ENCODE measurements around the gene ANKS3.

The ANKS3 gene

DNA sequence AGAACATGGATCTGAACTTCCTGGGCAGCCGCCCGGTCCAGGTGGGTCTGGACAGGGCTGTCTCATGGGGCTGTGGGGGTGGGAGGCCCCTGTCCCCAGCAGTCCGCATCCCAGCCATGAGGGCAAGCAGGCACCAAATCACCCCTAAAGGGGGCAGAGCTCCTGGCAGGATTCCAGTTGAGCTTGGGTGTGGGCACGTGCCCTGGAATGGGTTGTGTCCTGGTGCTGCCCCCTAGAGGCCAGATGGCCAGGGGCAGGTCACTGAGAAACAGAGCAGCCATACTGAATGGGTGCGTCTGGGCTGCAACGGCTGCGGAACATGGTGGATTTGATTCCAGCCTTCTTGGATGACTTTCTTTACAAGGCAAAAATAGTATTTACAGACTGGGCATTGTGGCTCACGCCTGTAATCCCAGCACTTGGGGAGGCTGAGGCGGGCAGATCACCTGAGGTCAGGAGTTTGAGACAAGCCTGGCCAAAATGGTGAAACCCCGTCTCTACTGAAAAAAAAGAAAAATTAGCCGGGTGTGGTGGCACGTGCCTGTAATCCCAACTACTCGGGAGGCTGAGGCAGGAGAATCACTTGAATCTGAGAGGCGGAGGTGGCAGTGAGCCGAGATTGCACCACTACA, 83.5 kb downstream of the ANKS3 start:
- DNase-seq (ENCODE audit: low read depth in 2 of 2), result peak; percentile 29 to 58

DNA sequence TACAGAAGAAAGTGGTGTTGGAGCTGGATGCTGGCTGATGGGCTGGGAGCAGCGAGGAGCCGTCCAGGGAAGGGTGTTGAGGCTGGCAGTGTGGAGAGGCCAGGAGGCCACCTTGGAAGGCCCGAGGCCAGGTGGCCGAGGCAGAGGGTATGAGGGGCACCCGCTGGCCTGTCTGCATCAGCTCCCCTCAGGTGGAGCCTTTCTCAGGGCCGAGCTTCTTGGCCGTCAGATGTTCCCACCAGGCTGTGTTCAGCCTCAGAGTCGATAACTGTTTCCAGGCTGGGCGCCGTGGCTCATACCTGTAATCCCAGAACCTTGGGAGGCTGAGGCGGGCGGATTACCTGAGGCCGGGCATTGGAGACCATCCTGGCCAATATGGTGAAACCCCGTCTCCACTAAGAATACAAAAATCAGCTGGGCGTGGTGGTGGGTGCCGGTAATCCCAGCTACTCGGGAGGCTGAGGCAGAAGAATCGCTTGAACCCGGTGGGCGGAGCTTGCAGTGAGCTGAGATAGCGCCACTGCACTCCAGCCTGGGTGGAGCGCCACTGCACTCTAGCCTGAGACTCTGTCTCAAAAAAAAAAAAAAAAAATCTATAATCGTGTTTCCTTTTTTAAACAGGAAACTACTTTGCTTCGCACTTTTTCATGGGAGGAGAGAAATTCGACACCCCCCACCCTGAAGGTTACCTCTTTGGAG, 84.2 kb downstream of the ANKS3 start:
- DNase-seq (ENCODE audit: low read depth in 2 of 2), result no peak

DNA sequence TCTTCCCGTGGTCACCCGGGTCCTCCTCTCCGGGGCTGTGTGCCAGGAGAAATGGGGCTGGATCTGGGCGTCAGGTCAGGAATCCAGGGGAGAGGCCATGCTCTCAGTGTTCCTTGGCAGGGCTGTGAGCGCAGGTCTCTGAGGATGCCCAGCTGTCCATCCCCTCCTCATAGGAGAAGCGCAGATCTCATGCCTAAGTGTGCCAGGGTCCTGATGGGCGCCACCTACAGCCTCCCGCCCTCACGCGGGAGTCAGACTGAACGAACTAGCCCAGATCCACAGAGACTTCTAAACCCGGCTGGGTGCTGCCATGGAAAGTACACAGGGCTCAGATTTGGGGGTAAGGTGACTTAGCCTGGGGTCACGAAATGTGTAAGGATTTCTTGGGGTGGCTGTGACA, 85.2 kb downstream of the ANKS3 start:
- DNase-seq (ENCODE audit: low read depth in 2 of 2), result no peak

DNA sequence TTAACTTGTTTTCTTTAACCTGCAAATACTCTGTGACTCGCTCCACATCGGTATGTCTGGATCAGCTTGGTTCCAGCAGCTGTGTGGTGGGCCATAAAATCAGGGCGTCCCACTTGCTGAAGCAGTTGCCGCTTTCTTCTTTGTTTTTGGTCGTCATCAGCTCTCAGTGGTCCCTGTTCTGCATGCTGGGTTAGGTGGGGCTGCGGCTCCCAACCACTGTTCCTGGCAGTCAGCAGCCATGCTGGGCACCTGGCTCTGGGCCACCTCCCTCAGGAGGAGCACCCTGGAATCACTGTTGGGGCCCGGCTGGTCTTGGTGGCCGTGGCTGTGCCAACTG, 86.5 kb downstream of the ANKS3 start:
- DNase-seq (ENCODE audit: low read depth in 2 of 2), result no peak

DNA sequence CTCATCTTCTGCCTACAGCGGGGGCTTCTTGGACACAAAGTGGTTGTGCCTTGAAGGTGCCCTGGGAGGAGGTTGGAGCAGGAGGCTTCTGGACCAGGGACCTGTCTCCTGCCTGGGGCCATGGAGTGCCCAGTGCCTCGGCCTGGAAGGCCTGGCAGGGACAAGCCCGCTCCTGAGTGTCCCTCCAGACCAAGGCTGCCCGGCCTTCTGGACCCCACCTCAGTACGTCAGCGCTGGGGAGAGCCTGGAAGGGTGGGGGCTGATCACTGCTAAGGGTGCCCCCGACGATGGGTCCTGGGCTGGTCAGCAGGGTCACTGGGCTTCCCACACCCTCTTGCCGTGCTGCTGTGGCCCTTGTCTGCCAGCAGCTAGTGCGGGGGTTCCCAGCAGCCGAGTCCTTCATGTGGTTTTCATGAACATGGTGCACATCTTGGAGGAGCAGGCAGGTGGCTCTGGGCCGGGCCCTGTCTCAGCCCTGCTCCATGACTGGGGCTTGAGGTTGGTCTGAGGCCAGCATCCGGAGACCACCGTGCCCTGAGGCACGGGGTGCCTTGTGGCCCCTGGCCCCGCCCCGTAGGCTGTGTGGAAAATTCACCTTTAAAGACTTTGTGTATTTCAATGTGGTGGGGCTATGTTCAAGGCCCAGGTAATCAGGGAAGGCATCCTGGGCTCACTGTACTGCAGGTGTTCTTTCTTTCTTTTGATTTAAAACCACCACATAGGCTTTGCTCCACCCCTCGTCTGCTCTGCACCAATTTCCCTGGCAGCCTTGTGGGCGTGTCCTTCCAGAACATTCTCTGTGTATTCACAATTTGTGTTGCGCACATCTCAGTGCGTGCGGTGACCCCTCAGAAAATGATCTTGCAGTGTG, 87.1 kb downstream of the ANKS3 start:
- no peak for DNase-seq (ENCODE audit: low read depth in 2 of 2)

Data from stimulated activated CD8-positive, alpha-beta memory T cell treated with anti-CD3 and anti-CD28 coated beads, Interleukin-2, amount 100 ng/mL, for 1 hour (primary cell).